HCT116 (cell line): ENCODE measurements around the gene CDH5. TPM values are rescaled to one million over a fixed set of nuclear protein-coding genes. Genes with fewer than 3 reads are reported as not detected.

Experiments
- ATAC-seq: fragments of 200-7000 bp; cut with Tn5 transposase; 2 replicates; pipeline ENCODE4 v1.9.1; 2020; ENCODE audit warnings: mild to moderate bottlenecking, moderate library complexity
- BruUV-seq: library from RNA; stranded (reverse); fragments of 400-500 nt; replicated peaks from 2 replicates; lab custom pipeline; 2021; lab: Mats Ljungman, UMichigan
- CTCF ChIA-PET: fragments of 300-600 bp; sonication (Branson Sonifier 250); formaldehyde crosslinking; loops from one replicate; lab custom pipeline; 2021; ENCODE audit warnings: antibody characterized with exemption; lab: Charles Lee
- POLR2A ChIA-PET: fragments of 300-600, 350-600 bp; sonication (Branson Sonifier 250); formaldehyde crosslinking; loops from one replicate; lab custom pipeline; 2021; ENCODE audit warnings: antibody characterized with exemption; lab: Charles Lee
- RAD21 ChIA-PET, 2 experiments: fragments of 300-600 bp; sonication (Branson Sonifier 250); formaldehyde crosslinking; loops; one replicate each; lab custom pipeline; 2023; ENCODE audit warnings: low total read pairs in 2 of 2; ENCODE audit not compliant: uncharacterized antibody in 2 of 2, unreplicated experiment in 2 of 2, low non-redundant PET in 1 of 2; lab: Charles Lee
- DNase-seq: peaks from one replicate; pipeline ENCODE4 v3.0.0-alpha.2; 2010; ENCODE audit warnings: low read depth, low spot score
- H2AFZ ChIP-seq: fragments of 200-600 bp; shearing (Covaris generic), sonication (generic); 2 replicates; pipeline ENCODE4 v1.6.1; 2017; ENCODE audit warnings: low read depth, mixed run types, mixed read lengths, antibody characterized with exemption, low read length; ENCODE audit not compliant: poor library complexity, severe bottlenecking
- H3K27ac ChIP-seq: 2 replicates; pipeline ENCODE4 v1.5.1; 2012; ENCODE audit warnings: low read depth, low read length
- H3K27me3 ChIP-seq: fragments of 200-600 bp; sonication (generic); 2 replicates; pipeline ENCODE4 v1.6.1; 2016; ENCODE audit warnings: mixed run types, low read length, mixed read lengths; ENCODE audit not compliant: insufficient read depth
- H3K36me3 ChIP-seq, 2 experiments: fragments of 200-500 bp in 1 of 2; fragments of 200-600 bp in 1 of 2; sonication (Bioruptor generic) in 1 of 2; sonication (generic) in 1 of 2; 2 replicates each; pipeline versions ENCODE4 v1.5.1 to v1.6.1; 2014 to 2016; ENCODE audit warnings: low read length in 2 of 2, inconsistent platforms in 1 of 2, mixed read lengths in 1 of 2, mixed run types in 1 of 2; ENCODE audit not compliant: insufficient read depth in 2 of 2, control insufficient read depth in 1 of 2
- H3K4me1 ChIP-seq, 2 experiments: fragments of 200-600 bp in 1 of 2; sonication (generic) in 1 of 2; 2 replicates each; pipeline versions ENCODE4 v1.5.1 to v1.6.1; 2012 to 2017; ENCODE audit warnings: low read length in 2 of 2, inconsistent platforms in 1 of 2, mild to moderate bottlenecking in 1 of 2, mixed read lengths in 1 of 2, mixed run types in 1 of 2, moderate library complexity in 1 of 2; ENCODE audit not compliant: insufficient read depth in 2 of 2, control insufficient read depth in 1 of 2
- H3K4me2 ChIP-seq: fragments of 200-600 bp; sonication (generic); 2 replicates; pipeline ENCODE4 v1.6.1; 2017; ENCODE audit warnings: mixed run types, low read length, mixed read lengths
- H3K4me3 ChIP-seq, 2 experiments: fragments of 200-600 bp in 1 of 2; sonication (generic) in 1 of 2; replicated peaks in 1 of 2; 2 replicates each; pipeline ENCODE4 v1.5.1; 2011 to 2016; ENCODE audit warnings: low read length in 2 of 2, control low read depth in 1 of 2, low read depth in 1 of 2, mild to moderate bottlenecking in 1 of 2, mixed read lengths in 1 of 2, mixed run types in 1 of 2
- H3K79me2 ChIP-seq: fragments of 200-600 bp; sonication (generic); 2 replicates; pipeline ENCODE4 v1.6.1; 2017; ENCODE audit warnings: mild to moderate bottlenecking, mixed run types, low read length, moderate library complexity, mixed read lengths; ENCODE audit not compliant: insufficient read depth
- H3K9ac ChIP-seq: fragments of 200-600 bp; sonication (generic); 2 replicates; pipeline ENCODE4 v1.6.1; 2016; ENCODE audit warnings: low read length, mixed read lengths
- H3K9me2 ChIP-seq: fragments of 200-600 bp; sonication (generic), shearing (Covaris generic); 2 replicates; pipeline ENCODE4 v1.6.1; 2017; ENCODE audit warnings: mixed run types, mild to moderate bottlenecking, moderate library complexity; ENCODE audit not compliant: insufficient read depth
- H3K9me3 ChIP-seq, 2 experiments: fragments of 200-500 bp in 1 of 2; fragments of 200-600 bp in 1 of 2; sonication (Bioruptor generic) in 1 of 2; sonication (generic) in 1 of 2; 2 replicates each; pipeline ENCODE4 v1.6.1; 2014 to 2017; ENCODE audit warnings: low read length in 2 of 2, mixed read lengths in 2 of 2, inconsistent platforms in 1 of 2, low read depth in 1 of 2, mild to moderate bottlenecking in 1 of 2, mixed run types in 1 of 2, moderate library complexity in 1 of 2; ENCODE audit not compliant: control insufficient read depth in 1 of 2, insufficient read depth in 1 of 2
- H4K20me1 ChIP-seq: fragments of 200-600 bp; sonication (generic), shearing (Covaris generic); 2 replicates; pipeline ENCODE4 v1.6.1; 2017; ENCODE audit warnings: mixed run types, mild to moderate bottlenecking, moderate library complexity; ENCODE audit not compliant: insufficient read depth
- CBX3 ChIP-seq: IDR thresholded peaks from 2 replicates; pipeline ENCODE4 v1.6.1; 2012; ENCODE audit warnings: low read depth
- CTCF ChIP-seq, 3 experiments: fragments of 200-600 bp in 1 of 3; sonication (generic) in 1 of 3; IDR thresholded peaks in 2 of 3; conservative IDR thresholded peaks in 1 of 3; 2 replicates each; pipeline ENCODE4 v1.5.1; 2012 to 2017; ENCODE audit warnings: low read depth in 2 of 3, low read length in 2 of 3, antibody characterized with exemption in 1 of 3, borderline replicate concordance in 1 of 3, control low read depth in 1 of 3, mild to moderate bottlenecking in 1 of 3, mixed read lengths in 1 of 3, mixed run types in 1 of 3, moderate library complexity in 1 of 3; ENCODE audit not compliant: insufficient read depth in 1 of 3
- ELF1 ChIP-seq: IDR thresholded peaks from 2 replicates; pipeline ENCODE4 v1.6.1; 2012; ENCODE audit warnings: low read depth, borderline replicate concordance
- EZH2 ChIP-seq: fragments of 200-600 bp; sonication (generic); IDR thresholded peaks from 2 replicates; pipeline ENCODE4 v1.6.1; 2017; ENCODE audit warnings: antibody characterized with exemption, mixed run types
- EZH2phosphoT487 ChIP-seq: fragments of 200-600 bp; IDR thresholded peaks from 2 replicates; pipeline ENCODE4 v1.6.1; 2018; ENCODE audit warnings: antibody characterized with exemption, borderline replicate concordance
- FOSL1 ChIP-seq: IDR thresholded peaks from 2 replicates; pipeline ENCODE4 v1.6.1; 2012; ENCODE audit warnings: low read depth
- POLR2A ChIP-seq: IDR thresholded peaks from 2 replicates; pipeline ENCODE4 v1.7.0; 2011; ENCODE audit warnings: borderline replicate concordance; ENCODE audit not compliant: insufficient read depth, insufficient read length; ENCODE audit errors: extremely low read depth
- YY1 ChIP-seq: IDR thresholded peaks from 2 replicates; pipeline ENCODE4 v1.6.1; 2011; ENCODE audit warnings: low read length, low read depth, moderate library complexity, mild to moderate bottlenecking; ENCODE audit not compliant: insufficient replicate concordance; ENCODE audit errors: extremely low read depth
- ZNF274 ChIP-seq: fragments of 200-500 bp; sonication (Bioruptor generic); IDR thresholded peaks from 2 replicates; pipeline ENCODE4 v1.6.1; 2014; ENCODE audit warnings: mild to moderate bottlenecking, low read depth, low read length, inconsistent platforms
- intact Hi-C: fragments of 100-400 bp; cut with micrococcal nuclease; formaldehyde crosslinking; loops from 2 replicates; pipeline ENCODE4 v1.10.0; 2022
- total RNA-seq: library from RNA; stranded (reverse); gene quantifications from one replicate; pipeline ENCODE4 v1.2.1, GENCODE V29; 2021; ENCODE audit not compliant: unreplicated experiment
- TF ChIP-seq, protein P1 (sequence below): IDR thresholded peaks from 2 replicates; pipeline ENCODE4 v1.6.1; 2012
- TF ChIP-seq, protein P2 (sequence below): IDR thresholded peaks from 2 replicates; pipeline ENCODE4 v1.6.1; 2012; ENCODE audit warnings: low read depth

The CDH5 gene
- total RNA-seq, 1 experiment from 2014 or later, result 0.15 TPM

GRCh38 chr16:66372078-66372897, 5.8 kb downstream of the CDH5 start:
- peaks cover 0 to 11% of the 10 kb centered on the region in 2 experiments; a peak in 1 of 4 replicates for H3K4me1 ChIP-seq
- ATAC-seq (no peak), DNase-seq (no peak)
- H2AFZ ChIP-seq, result no peak overlapping the region
- H3K9me3 ChIP-seq, result no peaks in the 10 kb centered on the region
- H3K27me3 ChIP-seq, result no peaks in the 10 kb centered on the region
- BruUV-seq, result no TSS peak
- no peaks in the 10 kb centered on the region for H4K20me1 ChIP-seq
- no peak overlapping the region for H3K4me3 ChIP-seq
- CTCF ChIA-PET, result no interaction called here
- H3K9ac ChIP-seq, result no peak overlapping the region
- no peaks in the 10 kb centered on the region for H3K79me2 ChIP-seq
- no peaks in the 10 kb centered on the region for H3K36me3 ChIP-seq
- RAD21 ChIA-PET, result no interaction called here
- POLR2A ChIA-PET, result no interaction called here
- intact Hi-C loops, result no loop called here
- no peaks in the 10 kb centered on the region for H3K9me2 ChIP-seq
- TF ChIP-seq EZH2phosphoT487 (no peak), ZNF274 (no peak), CBX3 (no peak), ELF1 (no peak), CTCF (IDR thresholded peaks at IDR 0.05 in 2 of 3, conservative IDR thresholded peaks at IDR 0.05 in 1 of 3; ENCODE audit: borderline replicate concordance in 1 of 3, insufficient read depth in 1 of 3, low read depth in 2 of 3, low read length in 2 of 3) (no peak), POLR2A (no peak), FOSL1 (no peak), EZH2 (no peak), YY1 (no peak)
- TF ChIP-seq, protein P1, sequence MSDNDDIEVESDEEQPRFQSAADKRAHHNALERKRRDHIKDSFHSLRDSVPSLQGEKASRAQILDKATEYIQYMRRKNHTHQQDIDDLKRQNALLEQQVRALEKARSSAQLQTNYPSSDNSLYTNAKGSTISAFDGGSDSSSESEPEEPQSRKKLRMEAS, result no peak
- TF ChIP-seq, protein P2, sequence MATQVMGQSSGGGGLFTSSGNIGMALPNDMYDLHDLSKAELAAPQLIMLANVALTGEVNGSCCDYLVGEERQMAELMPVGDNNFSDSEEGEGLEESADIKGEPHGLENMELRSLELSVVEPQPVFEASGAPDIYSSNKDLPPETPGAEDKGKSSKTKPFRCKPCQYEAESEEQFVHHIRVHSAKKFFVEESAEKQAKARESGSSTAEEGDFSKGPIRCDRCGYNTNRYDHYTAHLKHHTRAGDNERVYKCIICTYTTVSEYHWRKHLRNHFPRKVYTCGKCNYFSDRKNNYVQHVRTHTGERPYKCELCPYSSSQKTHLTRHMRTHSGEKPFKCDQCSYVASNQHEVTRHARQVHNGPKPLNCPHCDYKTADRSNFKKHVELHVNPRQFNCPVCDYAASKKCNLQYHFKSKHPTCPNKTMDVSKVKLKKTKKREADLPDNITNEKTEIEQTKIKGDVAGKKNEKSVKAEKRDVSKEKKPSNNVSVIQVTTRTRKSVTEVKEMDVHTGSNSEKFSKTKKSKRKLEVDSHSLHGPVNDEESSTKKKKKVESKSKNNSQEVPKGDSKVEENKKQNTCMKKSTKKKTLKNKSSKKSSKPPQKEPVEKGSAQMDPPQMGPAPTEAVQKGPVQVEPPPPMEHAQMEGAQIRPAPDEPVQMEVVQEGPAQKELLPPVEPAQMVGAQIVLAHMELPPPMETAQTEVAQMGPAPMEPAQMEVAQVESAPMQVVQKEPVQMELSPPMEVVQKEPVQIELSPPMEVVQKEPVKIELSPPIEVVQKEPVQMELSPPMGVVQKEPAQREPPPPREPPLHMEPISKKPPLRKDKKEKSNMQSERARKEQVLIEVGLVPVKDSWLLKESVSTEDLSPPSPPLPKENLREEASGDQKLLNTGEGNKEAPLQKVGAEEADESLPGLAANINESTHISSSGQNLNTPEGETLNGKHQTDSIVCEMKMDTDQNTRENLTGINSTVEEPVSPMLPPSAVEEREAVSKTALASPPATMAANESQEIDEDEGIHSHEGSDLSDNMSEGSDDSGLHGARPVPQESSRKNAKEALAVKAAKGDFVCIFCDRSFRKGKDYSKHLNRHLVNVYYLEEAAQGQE, result no peak
- TF ChIP-seq, all 23 proteins: peak for 0
- H3K4me2 ChIP-seq, result no peak overlapping the region
- H3K27ac ChIP-seq, result no peak overlapping the region
